Pancreas (tissue), 10 donors: ENCODE measurements around the gene VGLL4. TPM values are rescaled to one million over a fixed set of nuclear protein-coding genes. Genes with fewer than 3 reads are reported as not detected.

Experiments
- ATAC-seq, 4 donors: fragments of 200-7000 bp; cut with Tn5 transposase; one replicate each; pipeline versions ENCODE4 v1.8.0 to v1.9.1; 2020; ENCODE audit warnings: mild to moderate bottlenecking in 4 of 4, moderate library complexity in 4 of 4
- DNase-seq, 6 donors: peaks; one replicate each; pipeline ENCODE4 v3.0.0-alpha.2; 2020
- FAIRE-seq: peaks from 2 replicates; lab custom pipeline; 2012; peaks lifted over from hg19 to GRCh38; lab: Jason Lieb, UNC
- H3K27ac ChIP-seq, 4 donors: fragments of 200-600 bp; sonication (generic); 1 replicate in 3 of 4; 2 replicates in 1 of 4; pipeline versions ENCODE4 v1.5.0 to v1.8.0; 2020
- H3K27me3 ChIP-seq, 4 donors: fragments of 200-600 bp; one replicate each; pipeline ENCODE4 v1.8.0; 2021
- H3K36me3 ChIP-seq, 3 donors: fragments of 200-600 bp; sonication (generic) in 1 of 3; one replicate each; pipeline versions ENCODE4 v1.5.0 to v1.8.0; 2020 to 2021
- H3K4me1 ChIP-seq, 3 donors: fragments of 200-600 bp; one replicate each; pipeline ENCODE4 v1.8.0; 2021
- H3K4me3 ChIP-seq, 4 donors: fragments of 200-600 bp; sonication (generic) in 2 of 4; one replicate each; pipeline versions ENCODE4 v1.5.0 to v1.8.0; 2020 to 2021
- H3K9me3 ChIP-seq, 4 donors: fragments of 200-600 bp; one replicate each; pipeline ENCODE4 v1.8.0; 2021
- WGBS, 2 donors: extraction: QIAGEN DNeasy Blood & Tissue Kit; methylation state at CpG; one replicate each; pipeline ENCODE4 v1.1.7; 2013; 5-methylcytosine and 5-hydroxymethylcytosine counted together
- intact Hi-C, 3 donors: fragments of 100-400 bp; cut with DNase I; formaldehyde crosslinking; loops; one replicate each; pipeline versions ENCODE4 v1.11.1 to v1.14.2; 2022
- polyA plus RNA-seq, 2 donors: library from polyadenylated mRNA; stranded (reverse); fragments of 200-250 nt; gene quantifications; one replicate each; pipeline ENCODE4 v1.2.3, GENCODE V29; 2013
- total RNA-seq, 6 donors: library from RNA; stranded (reverse); fragmentation: NEBNext Ultra II Directional in 4 of 6; extraction: Animal tissue kit (Norgen Biotek cat#: 25700) in 4 of 6; gene quantifications; one replicate each; pipeline versions ENCODE4 v1.2.1 to v1.2.4, GENCODE V29; 2021 to 2023
- TF ChIP-seq, protein P1 (sequence below), 4 donors: fragments of 200-600 bp; sonication (generic) in 3 of 4; IDR thresholded peaks; one replicate each; pipeline versions ENCODE4 v1.5.0 to v1.8.0; 2021; ENCODE audit warnings: antibody characterized with exemption in 4 of 4
- donor health status: healthy with polysubstance abuse.
- donor health status: DM: no; HTN: no; CAD: no; lungs with moderate emphysema.
- donor health status: DM: no; HTN: no; CAD: no.
- donor health status: control.
- donor health status: control.
- donor health status: Bipolar disorder and iron deficiency.
- donor health status: DM: yes; HTN: yes; CAD: no.
- donor health status: DM: no; HTN: no; CAD: no.
- donor health status: DM: no; HTN: no; CAD: no.
- donor health status: DM: yes; HTN: yes; CAD: no.

VGLL4 gene
- total and polyA plus RNA-seq, 8 donors: 17.3 to 47.8 (median 22.0) TPM

DNA sequence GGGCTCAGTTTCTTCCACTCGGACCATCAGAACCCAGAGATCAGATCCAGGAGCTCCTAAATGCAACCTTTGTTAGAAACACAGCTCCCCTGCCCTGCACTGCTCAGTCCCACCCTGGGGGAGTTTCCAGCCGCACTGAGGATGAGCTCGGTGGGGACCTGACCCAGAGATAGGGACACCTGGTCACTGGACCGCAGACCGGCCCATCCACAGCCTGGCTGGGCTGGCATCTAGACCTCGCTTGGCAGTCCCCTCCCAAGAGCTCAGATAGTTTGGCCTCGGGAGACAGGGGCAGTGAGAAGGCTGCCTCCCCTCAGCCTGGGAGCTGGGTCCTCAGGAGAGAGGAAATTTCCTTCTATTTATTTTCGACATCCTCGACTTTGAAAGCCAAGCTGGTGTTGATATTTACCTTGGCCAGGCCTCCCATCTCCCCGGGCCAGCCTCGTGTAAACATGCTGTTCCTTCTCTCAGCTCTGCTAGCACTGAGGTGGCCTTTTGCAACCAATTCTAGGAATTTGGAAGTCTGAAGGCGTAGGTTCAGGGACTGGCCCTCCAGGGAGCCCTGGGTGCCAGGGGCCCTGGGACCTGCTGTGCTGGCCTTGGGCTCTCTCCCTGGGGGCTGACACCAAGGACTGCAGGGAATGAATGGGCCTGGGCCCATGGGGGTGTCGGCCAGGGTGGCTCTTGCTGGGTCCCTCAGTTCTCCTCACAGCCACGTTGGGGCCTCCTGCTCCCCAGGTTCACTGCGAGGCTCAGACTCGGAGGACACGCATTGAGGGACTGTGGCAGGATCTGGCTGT is 90.1 kb downstream of the VGLL4 start:
- Histone ChIP-seq H3K4me1 (peaks cover 6 to 15% (median 15%) of the 10 kb centered on the region in 3 donors), H3K27ac (peak overlapping the region in 2 of 4 donors; percentile 46 to 63), H3K9me3 (no peaks in the 10 kb centered on the region), H3K27me3 (no peaks in the 10 kb centered on the region), H3K4me3 (no peak overlapping the region), H3K36me3 (no peaks in the 10 kb centered on the region)
- TF ChIP-seq, protein P1, sequence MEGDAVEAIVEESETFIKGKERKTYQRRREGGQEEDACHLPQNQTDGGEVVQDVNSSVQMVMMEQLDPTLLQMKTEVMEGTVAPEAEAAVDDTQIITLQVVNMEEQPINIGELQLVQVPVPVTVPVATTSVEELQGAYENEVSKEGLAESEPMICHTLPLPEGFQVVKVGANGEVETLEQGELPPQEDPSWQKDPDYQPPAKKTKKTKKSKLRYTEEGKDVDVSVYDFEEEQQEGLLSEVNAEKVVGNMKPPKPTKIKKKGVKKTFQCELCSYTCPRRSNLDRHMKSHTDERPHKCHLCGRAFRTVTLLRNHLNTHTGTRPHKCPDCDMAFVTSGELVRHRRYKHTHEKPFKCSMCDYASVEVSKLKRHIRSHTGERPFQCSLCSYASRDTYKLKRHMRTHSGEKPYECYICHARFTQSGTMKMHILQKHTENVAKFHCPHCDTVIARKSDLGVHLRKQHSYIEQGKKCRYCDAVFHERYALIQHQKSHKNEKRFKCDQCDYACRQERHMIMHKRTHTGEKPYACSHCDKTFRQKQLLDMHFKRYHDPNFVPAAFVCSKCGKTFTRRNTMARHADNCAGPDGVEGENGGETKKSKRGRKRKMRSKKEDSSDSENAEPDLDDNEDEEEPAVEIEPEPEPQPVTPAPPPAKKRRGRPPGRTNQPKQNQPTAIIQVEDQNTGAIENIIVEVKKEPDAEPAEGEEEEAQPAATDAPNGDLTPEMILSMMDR (IDR thresholded peaks at IDR 0.05): no peak
- 46 to 59% methylated on average over 17 of the region's 17 CpGs for WGBS, 2 donors
- DNase-seq (peak in 5 of 6 donors; percentile 42 to 68 (median 51)), FAIRE-seq (no peak), ATAC-seq (peak; percentile 75 to 88 (median 81))
- intact Hi-C loops: no loop called here

DNA sequence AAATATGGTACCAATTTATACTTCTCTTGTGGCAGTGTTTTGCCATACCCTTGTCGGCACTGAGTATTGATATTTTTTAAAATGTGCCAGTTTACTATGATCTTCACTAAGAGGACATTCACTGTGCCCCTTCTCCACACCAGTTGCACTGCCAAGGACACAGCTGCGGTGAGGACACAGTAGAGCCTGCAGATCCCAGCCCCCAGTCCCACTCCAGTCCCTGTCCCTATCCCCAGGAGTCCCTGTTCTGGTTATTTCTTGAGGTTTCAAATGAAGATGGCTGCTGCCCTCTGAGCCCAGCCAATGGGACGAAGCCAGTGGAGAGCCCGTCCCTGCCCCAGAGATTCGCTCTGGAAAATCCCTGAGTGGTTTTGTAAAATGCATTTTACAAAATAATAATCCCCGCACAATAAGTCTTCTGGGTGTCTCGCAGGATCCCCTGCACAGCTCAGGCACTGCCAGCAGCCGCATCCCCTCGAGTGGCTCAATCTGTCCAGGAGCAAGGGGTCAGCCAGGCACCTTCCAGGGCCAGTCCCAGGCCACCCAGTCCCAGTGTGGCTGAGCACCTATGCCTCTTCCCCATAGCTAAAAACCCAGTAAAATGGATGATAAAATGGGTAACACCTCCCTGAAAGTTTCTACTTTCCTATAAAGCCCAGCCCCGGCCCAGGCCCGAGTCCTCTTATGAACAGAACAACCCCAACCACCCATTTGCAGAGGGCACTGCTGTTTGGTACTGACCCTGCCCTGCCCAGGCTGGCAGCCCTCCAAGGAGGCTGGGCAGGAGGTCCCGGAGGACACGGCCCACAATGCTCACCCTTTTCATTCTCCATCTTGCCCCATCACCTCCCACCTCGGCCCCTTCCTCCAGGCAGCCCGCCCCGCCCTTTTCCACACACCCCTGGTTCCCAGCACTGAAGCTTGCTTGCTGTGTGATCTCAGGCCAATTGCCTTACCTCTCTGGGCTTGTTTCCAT is 91.1 kb downstream of the VGLL4 start:
- no peaks in the 10 kb centered on the region for H3K36me3 ChIP-seq
- DNase-seq (peak in 2 of 6 donors; percentile 21 to 50), ATAC-seq (no peak), FAIRE-seq (no peak)
- TF ChIP-seq, protein P1 (IDR thresholded peaks at IDR 0.05): no peak
- 95% methylated on average over 16 of the region's 16 CpGs for WGBS, 2 donors
- no peak overlapping the region for H3K4me3 ChIP-seq
- peaks cover 6 to 15% (median 15%) of the 10 kb centered on the region in 3 donors for H3K4me1 ChIP-seq
- H3K9me3 ChIP-seq: no peaks in the 10 kb centered on the region
- no peaks in the 10 kb centered on the region for H3K27me3 ChIP-seq
- intact Hi-C loops: no loop called here
- no peak overlapping the region for H3K27ac ChIP-seq

DNA sequence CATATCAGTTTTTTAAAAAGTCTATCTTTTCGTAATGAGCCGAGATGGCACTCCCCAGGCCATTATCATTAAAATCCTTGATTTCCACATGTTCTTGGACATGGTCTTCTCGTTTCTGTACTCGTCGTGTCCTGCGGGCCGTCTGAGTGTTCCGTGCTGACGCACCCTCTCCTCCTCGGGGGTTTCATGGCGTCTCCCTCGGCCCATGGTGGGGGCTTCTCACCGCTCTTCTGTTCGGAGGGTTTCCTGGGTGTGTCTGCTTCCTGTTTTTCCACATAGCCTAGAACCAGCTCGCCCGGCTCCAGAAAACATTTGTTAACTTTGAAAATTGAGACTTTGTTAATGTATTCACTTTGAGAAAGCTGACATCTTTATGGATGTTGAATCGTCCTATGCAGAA is 92.7 kb downstream of the VGLL4 start:
- Histone ChIP-seq H3K27ac (no peak overlapping the region), H3K4me1 (peaks cover 6 to 15% (median 15%) of the 10 kb centered on the region in 3 donors), H3K4me3 (no peak overlapping the region), H3K27me3 (no peaks in the 10 kb centered on the region), H3K36me3 (no peaks in the 10 kb centered on the region), H3K9me3 (no peaks in the 10 kb centered on the region)
- FAIRE-seq: no peak
- peak in 2 of 6 donors; percentile 6 to 21 for DNase-seq
- ATAC-seq: no peak
- TF ChIP-seq, protein P1 (IDR thresholded peaks at IDR 0.05): no peak
- intact Hi-C loops: no loop called here
- WGBS, 2 donors: 93 to 94% methylated on average over 17 of the region's 17 CpGs

DNA sequence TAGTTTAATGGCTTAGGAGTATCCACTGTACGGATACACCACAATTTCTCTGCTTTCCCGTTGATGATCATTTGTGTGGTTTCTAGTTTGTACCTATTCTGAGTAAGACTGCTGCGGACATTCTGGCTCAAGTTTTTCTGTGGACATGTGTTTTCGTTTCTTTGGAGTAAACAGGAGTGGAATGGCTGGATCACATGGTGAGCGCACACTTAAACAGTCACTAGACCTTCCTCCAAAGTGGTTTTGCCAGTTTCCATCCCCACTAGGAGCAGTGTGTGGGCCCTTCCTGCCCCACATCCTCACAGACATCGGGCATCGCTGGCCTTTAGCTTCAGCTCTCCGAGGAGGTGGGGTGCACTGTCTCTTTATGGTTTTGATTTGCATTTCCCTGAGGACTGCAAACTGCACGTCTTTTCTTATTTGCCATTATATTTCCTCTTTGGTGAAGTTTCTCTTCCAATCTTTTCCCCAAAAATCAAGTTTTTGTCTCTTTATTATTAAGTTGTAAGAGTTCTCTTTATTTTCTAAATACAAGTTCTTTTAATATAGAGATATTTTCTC is 94.1 kb downstream of the VGLL4 start:
- Histone ChIP-seq H3K27me3 (no peaks in the 10 kb centered on the region), H3K4me3 (no peak overlapping the region), H3K9me3 (no peaks in the 10 kb centered on the region), H3K27ac (no peak overlapping the region), H3K36me3 (no peaks in the 10 kb centered on the region), H3K4me1 (peaks cover 6 to 15% (median 15%) of the 10 kb centered on the region in 3 donors)
- TF ChIP-seq, protein P1 (IDR thresholded peaks at IDR 0.05): no peak
- intact Hi-C loops: no loop called here
- WGBS, 2 donors: 91 to 92% methylated on average over 9 of the region's 9 CpGs
- no peak for ATAC-seq
- peak in 1 of 6 donors; percentile 20 for DNase-seq
- no peak for FAIRE-seq
